Suprapubic skin (tissue), 4 donors: Measurements from ENCODE around the gene CEP63.

ENCODE experiments used
- CTCF ChIP-seq, 2 donors: fragments of 200-600 bp in 1 of 2; fragments of 450-650 bp in 1 of 2; sonication (generic) in 1 of 2; IDR thresholded peaks; one replicate each; pipeline ENCODE4 v1.5.1; 2016 to 2019; ENCODE audit warnings: antibody characterized with exemption in 2 of 2, mild to moderate bottlenecking in 1 of 2, moderate library complexity in 1 of 2
- EP300 ChIP-seq: sonication (generic); formaldehyde crosslinking; IDR thresholded peaks from one replicate; pipeline ENCODE4 v1.6.1; 2017; ENCODE audit warnings: antibody characterized with exemption
- POLR2A ChIP-seq, 2 donors: fragments of 450-650 bp; IDR thresholded peaks; one replicate each; pipeline ENCODE4 v1.6.1; 2017; ENCODE audit warnings: antibody characterized with exemption in 2 of 2, mild to moderate bottlenecking in 2 of 2, moderate library complexity in 2 of 2
- POLR2AphosphoS5 ChIP-seq, 3 donors: sonication (generic); formaldehyde crosslinking; IDR thresholded peaks; one replicate each; pipeline ENCODE4 v1.6.1; 2017; ENCODE audit warnings: antibody characterized with exemption in 3 of 3

- no peak for TF ChIP-seq EP300
- TF ChIP-seq POLR2AphosphoS5 (IDR thresholded peaks at IDR 0.05), result no peak
- TF ChIP-seq CTCF (IDR thresholded peaks at IDR 0.05), result no peak
- TF ChIP-seq POLR2A (IDR thresholded peaks at IDR 0.05), result no peak
Measured at GRCh38 chr3:134619884-134620445, 134.1 kb downstream of the CEP63 start.
